K562 (cell line): ENCODE results near the gene CABP2. TPM values are rescaled to one million over a fixed set of nuclear protein-coding genes. Genes with fewer than 3 reads are reported as not detected.

Experiments used
- CBX3 ChIP-seq, 2 experiments: IDR thresholded peaks; 1 replicate in 1 of 2; 2 replicates in 1 of 2; pipeline ENCODE4 v1.6.1; 2012; ENCODE audit warnings: inconsistent platforms in 2 of 2, low read length in 2 of 2, borderline replicate concordance in 1 of 2, control low read depth in 1 of 2
- DDX20 ChIP-seq: fragments of 450-650 bp; IDR thresholded peaks from 2 replicates; pipeline ENCODE4 v1.6.1; 2016; ENCODE audit warnings: missing genetic modification characterization, low read depth, mild to moderate bottlenecking, missing compliant biosample characterization, moderate library complexity
- ERF ChIP-seq: fragments of 450-650 bp; formaldehyde crosslinking; IDR thresholded peaks from 2 replicates; pipeline ENCODE4 v1.4.0; 2020; ENCODE audit warnings: mild to moderate bottlenecking, mixed read lengths
- HDAC1 ChIP-seq, 2 experiments: fragments of 450-650 bp; IDR thresholded peaks; 2 replicates each; pipeline ENCODE4 v1.6.1; 2016 to 2017; ENCODE audit warnings: inconsistent platforms in 1 of 2, mild to moderate bottlenecking in 1 of 2, moderate library complexity in 1 of 2
- IRF1 ChIP-seq: sonication (generic); formaldehyde crosslinking; IDR thresholded peaks from 2 replicates; pipeline ENCODE4 v1.8.0; 2022; ENCODE audit warnings: missing genetic modification reagents, mild to moderate bottlenecking, borderline replicate concordance
- KAT7 ChIP-seq: sonication (generic); formaldehyde crosslinking; IDR thresholded peaks from 2 replicates; pipeline ENCODE4 v1.8.0; 2022; ENCODE audit warnings: missing genetic modification reagents, mild to moderate bottlenecking, borderline replicate concordance
- NCOA6 ChIP-seq: fragments of 450-650 bp; IDR thresholded peaks from 2 replicates; pipeline ENCODE4 v1.6.1; 2017; ENCODE audit warnings: mild to moderate bottlenecking
- NUFIP1 ChIP-seq: fragments of 450-650 bp; IDR thresholded peaks from 2 replicates; pipeline ENCODE4 v1.6.1; 2018; ENCODE audit not compliant: partially characterized antibody
- RAD51 ChIP-seq: fragments of 450-650 bp; IDR thresholded peaks from 2 replicates; pipeline ENCODE4 v1.7.1; 2016; ENCODE audit warnings: low read depth, mild to moderate bottlenecking, borderline replicate concordance
- RBFOX2 ChIP-seq: fragments of 200-400 bp; formaldehyde crosslinking; IDR thresholded peaks from 2 replicates; pipeline ENCODE4 v1.6.1; 2017; ENCODE audit warnings: low read depth, mild to moderate bottlenecking, low read length, moderate library complexity
- SOX6 ChIP-seq: fragments of 450-650 bp; IDR thresholded peaks from 2 replicates; pipeline ENCODE4 v1.6.1; 2014; ENCODE audit warnings: mild to moderate bottlenecking
- TAF1 ChIP-seq: IDR thresholded peaks from 2 replicates; pipeline ENCODE4 v1.6.1; 2011; ENCODE audit warnings: mild to moderate bottlenecking, low read length, moderate library complexity; ENCODE audit not compliant: insufficient read depth, control insufficient read depth, severe bottlenecking; ENCODE audit errors: extremely low read depth
- TBL1XR1 ChIP-seq, 2 experiments: IDR thresholded peaks; 2 replicates each; pipeline ENCODE4 v1.6.1; 2012; ENCODE audit warnings: improper control_type of control experiment in 2 of 2, low read length in 2 of 2, mild to moderate bottlenecking in 1 of 2
- TCF7L2 ChIP-seq: fragments of 150-350 bp; IDR thresholded peaks from 2 replicates; pipeline ENCODE4 v1.6.1; 2016; ENCODE audit warnings: low read depth, mild to moderate bottlenecking, low read length, moderate library complexity
- ZFP1 ChIP-seq: fragments of 450-650 bp; formaldehyde crosslinking; IDR thresholded peaks from 2 replicates; pipeline ENCODE4 v1.4.0; 2020; ENCODE audit warnings: mild to moderate bottlenecking, mixed read lengths
- ZFP36 ChIP-seq: fragments of 150-350 bp; IDR thresholded peaks from 2 replicates; pipeline ENCODE4 v1.6.1; 2018; ENCODE audit warnings: low read length, low read depth; ENCODE audit not compliant: partially characterized antibody
- ZNF75A ChIP-seq: fragments of 450-650 bp; formaldehyde crosslinking; IDR thresholded peaks from 2 replicates; pipeline ENCODE4 v1.4.0; 2020; ENCODE audit warnings: mild to moderate bottlenecking
- polyA plus RNA-seq, 8 experiments: library from polyadenylated mRNA; depleted of rRNA in 4 of 8; stranded (reverse) in 5 of 8; unstranded in 3 of 8; fragments of >200 nt; fragmentation: Nextera tagmentation in 2 of 8; fragmentation: Illumina TruSeq in 1 of 8; extraction: Ambion mirVana in 2 of 8; extraction: Trizol in 1 of 8; gene quantifications; 2 replicates each; pipeline versions ENCODE4 v1.2.1 to v1.2.3, GENCODE V29; 2011 to 2014; ENCODE audit warnings: inconsistent platforms in 1 of 8, missing spikeins in 1 of 8
- total RNA-seq, 7 experiments: library from RNA; depleted of rRNA in 6 of 7; stranded (reverse); fragments of >200 nt in 6 of 7; fragmentation: Illumina TruSeq in 2 of 7; extraction: Trizol in 2 of 7; gene quantifications; 2 replicates each; pipeline versions ENCODE4 v1.2.1 to v1.2.3, GENCODE V29; 2011 to 2021; ENCODE audit warnings: low replicate concordance in 1 of 7
- TF ChIP-seq, protein P1 (sequence below): fragments of 450-650 bp; conservative IDR thresholded peaks from 2 replicates; pipeline ENCODE4 v1.6.1; 2016; ENCODE audit warnings: missing genetic modification characterization, low read depth, mild to moderate bottlenecking, control low read depth, missing compliant biosample characterization
- TF ChIP-seq, protein P2 (sequence below): fragments of 450-650 bp; formaldehyde crosslinking; conservative IDR thresholded peaks from 2 replicates; pipeline ENCODE4 v1.4.0; 2022; ENCODE audit warnings: mild to moderate bottlenecking, missing genetic modification characterization
- TF ChIP-seq, protein P3 (sequence below): fragments of 250-450 bp; sonication (Bioruptor Pico); IDR thresholded peaks from 2 replicates; pipeline ENCODE4 v1.4.0; 2020; ENCODE audit warnings: mild to moderate bottlenecking, moderate library complexity

Gene CABP2
- total and polyA plus RNA-seq, 9 of the 15 experiments (the other 6 are each of a cell fraction or from before 2014, with no cell fraction given), result not detected

GRCh38 chr11:67482827-67483798, 40.1 kb downstream of the CABP2 start, which contains the start of gene AIP (continued):
- TF ChIP-seq TBL1XR1 (IDR thresholded peaks at IDR 0.05; ENCODE audit: low read length in 2 of 2) (peak; percentile 26 to 43; a peak in 1 of 4 replicates), ERF (CRISPR knock-in tag) (no peak), NUFIP1 (no peak), ZFP36 (no peak), CBX3 (IDR thresholded peaks at IDR 0.05; ENCODE audit: borderline replicate concordance in 1 of 2, low read length in 2 of 2) (peak in 1 of 2 experiments; percentile 100; a peak in 2 of 3 replicates), ZNF75A (CRISPR knock-in tag) (no peak), DDX20 (tag) (no peak), TCF7L2 (no peak), TAF1 (peak; percentile 89), SOX6 (peak; percentile 15; the same call in 1 of the 2 replicates), ZFP1 (no peak), IRF1 (CRISPR knock-in tag) (peak; percentile 99), NCOA6 (no peak), RAD51 (no peak), KAT7 (CRISPR knock-in tag) (no peak), HDAC1 (IDR thresholded peaks at IDR 0.05) (peak in 1 of 2 experiments; percentile 6; a peak in 1 of 4 replicates), RBFOX2 (peak; percentile 84)
- TF ChIP-seq, protein P1, sequence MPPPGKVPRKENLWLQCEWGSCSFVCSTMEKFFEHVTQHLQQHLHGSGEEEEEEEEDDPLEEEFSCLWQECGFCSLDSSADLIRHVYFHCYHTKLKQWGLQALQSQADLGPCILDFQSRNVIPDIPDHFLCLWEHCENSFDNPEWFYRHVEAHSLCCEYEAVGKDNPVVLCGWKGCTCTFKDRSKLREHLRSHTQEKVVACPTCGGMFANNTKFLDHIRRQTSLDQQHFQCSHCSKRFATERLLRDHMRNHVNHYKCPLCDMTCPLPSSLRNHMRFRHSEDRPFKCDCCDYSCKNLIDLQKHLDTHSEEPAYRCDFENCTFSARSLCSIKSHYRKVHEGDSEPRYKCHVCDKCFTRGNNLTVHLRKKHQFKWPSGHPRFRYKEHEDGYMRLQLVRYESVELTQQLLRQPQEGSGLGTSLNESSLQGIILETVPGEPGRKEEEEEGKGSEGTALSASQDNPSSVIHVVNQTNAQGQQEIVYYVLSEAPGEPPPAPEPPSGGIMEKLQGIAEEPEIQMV (tag), result no peak
- TF ChIP-seq, protein P2, sequence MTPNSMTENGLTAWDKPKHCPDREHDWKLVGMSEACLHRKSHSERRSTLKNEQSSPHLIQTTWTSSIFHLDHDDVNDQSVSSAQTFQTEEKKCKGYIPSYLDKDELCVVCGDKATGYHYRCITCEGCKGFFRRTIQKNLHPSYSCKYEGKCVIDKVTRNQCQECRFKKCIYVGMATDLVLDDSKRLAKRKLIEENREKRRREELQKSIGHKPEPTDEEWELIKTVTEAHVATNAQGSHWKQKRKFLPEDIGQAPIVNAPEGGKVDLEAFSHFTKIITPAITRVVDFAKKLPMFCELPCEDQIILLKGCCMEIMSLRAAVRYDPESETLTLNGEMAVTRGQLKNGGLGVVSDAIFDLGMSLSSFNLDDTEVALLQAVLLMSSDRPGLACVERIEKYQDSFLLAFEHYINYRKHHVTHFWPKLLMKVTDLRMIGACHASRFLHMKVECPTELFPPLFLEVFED, result no peak
- TF ChIP-seq, protein P3, sequence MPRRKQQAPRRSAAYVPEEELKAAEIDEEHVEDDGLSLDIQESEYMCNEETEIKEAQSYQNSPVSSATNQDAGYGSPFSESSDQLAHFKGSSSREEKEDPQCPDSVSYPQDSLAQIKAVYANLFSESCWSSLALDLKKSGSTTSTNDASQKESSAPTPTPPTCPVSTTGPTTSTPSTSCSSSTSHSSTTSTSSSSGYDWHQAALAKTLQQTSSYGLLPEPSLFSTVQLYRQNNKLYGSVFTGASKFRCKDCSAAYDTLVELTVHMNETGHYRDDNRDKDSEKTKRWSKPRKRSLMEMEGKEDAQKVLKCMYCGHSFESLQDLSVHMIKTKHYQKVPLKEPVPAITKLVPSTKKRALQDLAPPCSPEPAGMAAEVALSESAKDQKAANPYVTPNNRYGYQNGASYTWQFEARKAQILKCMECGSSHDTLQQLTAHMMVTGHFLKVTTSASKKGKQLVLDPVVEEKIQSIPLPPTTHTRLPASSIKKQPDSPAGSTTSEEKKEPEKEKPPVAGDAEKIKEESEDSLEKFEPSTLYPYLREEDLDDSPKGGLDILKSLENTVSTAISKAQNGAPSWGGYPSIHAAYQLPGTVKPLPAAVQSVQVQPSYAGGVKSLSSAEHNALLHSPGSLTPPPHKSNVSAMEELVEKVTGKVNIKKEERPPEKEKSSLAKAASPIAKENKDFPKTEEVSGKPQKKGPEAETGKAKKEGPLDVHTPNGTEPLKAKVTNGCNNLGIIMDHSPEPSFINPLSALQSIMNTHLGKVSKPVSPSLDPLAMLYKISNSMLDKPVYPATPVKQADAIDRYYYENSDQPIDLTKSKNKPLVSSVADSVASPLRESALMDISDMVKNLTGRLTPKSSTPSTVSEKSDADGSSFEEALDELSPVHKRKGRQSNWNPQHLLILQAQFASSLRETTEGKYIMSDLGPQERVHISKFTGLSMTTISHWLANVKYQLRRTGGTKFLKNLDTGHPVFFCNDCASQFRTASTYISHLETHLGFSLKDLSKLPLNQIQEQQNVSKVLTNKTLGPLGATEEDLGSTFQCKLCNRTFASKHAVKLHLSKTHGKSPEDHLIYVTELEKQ (CRISPR knock-in tag), result no peak
